Mesendoderm (in vitro differentiated cells): ENCODE measurements around the gene TAF11L4.
"Not testable (repeated sequence)": the region's sequence is repeated elsewhere in the genome, so short reads cannot be mapped to it uniquely, and the experiment has no call there.

Experiments
- DNase-seq: peaks from one replicate; pipeline ENCODE4 v3.0.0; 2013
- H2AK5ac ChIP-seq: 2 replicates; pipeline ENCODE4 v1.6.1; 2013; ENCODE audit warnings: low read length, inconsistent platforms
- H2BK120ac ChIP-seq: 2 replicates; pipeline ENCODE4 v1.6.1; 2013; ENCODE audit warnings: low read depth, mild to moderate bottlenecking, low read length, moderate library complexity, mixed read lengths
- H2BK15ac ChIP-seq: replicated peaks from 2 replicates; pipeline ENCODE4 v1.6.1; 2013; ENCODE audit warnings: low read depth, mild to moderate bottlenecking, moderate library complexity
- H2BK5ac ChIP-seq: 2 replicates; pipeline ENCODE4 v1.6.1; 2013; ENCODE audit warnings: low read length, inconsistent platforms
- H3K18ac ChIP-seq: 2 replicates; pipeline ENCODE4 v1.6.1; 2013; ENCODE audit warnings: mild to moderate bottlenecking, low read length, mixed read lengths
- H3K23ac ChIP-seq: one replicate; pipeline ENCODE4 v1.6.1; 2013; ENCODE audit warnings: low read length
- H3K27ac ChIP-seq: 2 replicates; pipeline ENCODE4 v1.5.1; 2013; ENCODE audit warnings: low read depth, mild to moderate bottlenecking, inconsistent platforms, low read length, moderate library complexity
- H3K27me3 ChIP-seq: 2 replicates; pipeline ENCODE4 v1.6.1; 2013; ENCODE audit warnings: low read length, control low read depth, mild to moderate bottlenecking, inconsistent platforms; ENCODE audit not compliant: insufficient read depth, poor library complexity
- H3K36me3 ChIP-seq: 2 replicates; pipeline ENCODE4 v1.6.1; 2013; ENCODE audit warnings: low read length, inconsistent platforms; ENCODE audit not compliant: control insufficient read depth, insufficient read depth
- H3K4ac ChIP-seq: one replicate; pipeline ENCODE4 v1.6.1; 2013; ENCODE audit warnings: low read depth, mild to moderate bottlenecking, low read length, moderate library complexity
- H3K4me1 ChIP-seq: 2 replicates; pipeline ENCODE4 v1.6.1; 2013; ENCODE audit warnings: low read depth, low read length, inconsistent platforms; ENCODE audit not compliant: control insufficient read depth
- H3K4me2 ChIP-seq: 2 replicates; pipeline ENCODE4 v1.6.1; 2013; ENCODE audit warnings: low read length
- H3K4me3 ChIP-seq: 2 replicates; pipeline ENCODE4 v1.5.1; 2013; ENCODE audit warnings: mild to moderate bottlenecking, low read length
- H3K56ac ChIP-seq: one replicate; pipeline ENCODE4 v1.6.1; 2013; ENCODE audit warnings: low read length
- H3K79me1 ChIP-seq: 2 replicates; pipeline ENCODE4 v1.6.1; 2013; ENCODE audit warnings: low read length, inconsistent platforms
- H3K79me2 ChIP-seq: 2 replicates; pipeline ENCODE4 v1.6.1; 2013; ENCODE audit warnings: mild to moderate bottlenecking, low read length; ENCODE audit not compliant: control insufficient read depth, insufficient read depth
- H3K9ac ChIP-seq: 2 replicates; pipeline ENCODE4 v1.6.1; 2013; ENCODE audit warnings: low read length, inconsistent platforms
- H4K5ac ChIP-seq: one replicate; pipeline ENCODE4 v1.6.1; 2013; ENCODE audit warnings: low read length
- H4K8ac ChIP-seq: one replicate; pipeline ENCODE4 v1.6.1; 2013; ENCODE audit warnings: low read depth, mild to moderate bottlenecking, control low read depth, low read length, moderate library complexity
- WGBS: extraction: QIAGEN DNeasy Blood & Tissue Kit; methylation state at CpG from one replicate; pipeline ENCODE4 v1.1.7; 2013; ENCODE audit warnings: low lambda C conversion rate, missing lambda C conversion rate; ENCODE audit not compliant: insufficient coverage; ENCODE audit errors: extremely low coverage; 5-methylcytosine and 5-hydroxymethylcytosine counted together

The TAF11L4 gene

GRCh38 chr5:17486464-17487173 is 35.0 kb upstream of the TAF11L4 start:
- H3K79me2 ChIP-seq, H3K4me1 ChIP-seq, H3K4me3 ChIP-seq, H2BK120ac ChIP-seq, H3K9ac ChIP-seq, H2AK5ac ChIP-seq, H3K56ac ChIP-seq, H4K5ac ChIP-seq, H3K36me3 ChIP-seq, H3K27me3 ChIP-seq, H3K27ac ChIP-seq, DNase-seq, H3K4ac ChIP-seq, H2BK15ac ChIP-seq, H2BK5ac ChIP-seq, H3K18ac ChIP-seq, H3K79me1 ChIP-seq, H3K4me2 ChIP-seq, H4K8ac ChIP-seq, H3K23ac ChIP-seq: not testable (repeated sequence)
- WGBS: no CpG with 5 or more reads among the region's 10 CpGs

GRCh38 chr5:17487174-17487512 is 34.5 kb upstream of the TAF11L4 start:
- H4K8ac ChIP-seq: no peak overlapping the region
- no peak overlapping the region for H3K4me3 ChIP-seq
- H3K4me1 ChIP-seq: no peaks in the 10 kb centered on the region
- H3K9ac ChIP-seq: no peak overlapping the region
- H3K36me3 ChIP-seq: no peaks in the 10 kb centered on the region
- no peak overlapping the region for H3K27ac ChIP-seq
- H3K4me2 ChIP-seq: no peak overlapping the region
- DNase-seq: no peak
- no peaks in the 10 kb centered on the region for H3K79me2 ChIP-seq
- H4K5ac ChIP-seq: no peak overlapping the region
- H3K56ac ChIP-seq: no peak overlapping the region
- H2BK5ac ChIP-seq: no peak overlapping the region
- no peaks in the 10 kb centered on the region for H3K79me1 ChIP-seq
- H3K4ac ChIP-seq: no peak overlapping the region
- H2BK15ac ChIP-seq: no peak overlapping the region
- no peak overlapping the region for H3K18ac ChIP-seq
- WGBS: no CpG with 5 or more reads among the region's 1 CpG
- H2AK5ac ChIP-seq: no peak overlapping the region
- no peaks in the 10 kb centered on the region for H3K27me3 ChIP-seq
- H2BK120ac ChIP-seq: no peak overlapping the region
- no peak overlapping the region for H3K23ac ChIP-seq

DNA sequence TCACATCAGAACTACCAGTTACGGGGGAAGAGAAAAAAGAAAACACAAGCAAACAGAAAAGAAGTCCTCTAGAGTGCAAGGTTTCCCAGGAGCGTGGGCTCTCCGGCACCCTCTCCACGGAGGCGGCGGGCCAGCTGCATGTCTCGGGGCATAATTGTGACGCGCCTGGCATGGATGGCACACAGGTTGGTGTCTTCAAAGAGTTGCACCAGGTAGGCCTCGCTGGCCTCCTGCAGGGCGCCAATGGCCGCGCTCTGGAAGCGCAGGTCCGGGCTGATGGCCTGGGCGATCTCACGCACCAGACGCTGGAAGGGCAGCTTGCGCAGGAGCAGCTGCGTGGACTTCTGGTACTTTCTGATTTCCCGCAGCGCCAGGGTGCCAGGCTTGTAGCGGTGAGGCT is 30.3 kb upstream of the TAF11L4 start:
- H2BK15ac ChIP-seq, H3K79me1 ChIP-seq, H4K5ac ChIP-seq, H3K4me1 ChIP-seq, H3K4me3 ChIP-seq, H3K79me2 ChIP-seq, H3K36me3 ChIP-seq, H2BK120ac ChIP-seq, H3K4me2 ChIP-seq, DNase-seq, H2AK5ac ChIP-seq, H3K23ac ChIP-seq, H3K27me3 ChIP-seq, H3K4ac ChIP-seq, H3K27ac ChIP-seq, H3K9ac ChIP-seq, H4K8ac ChIP-seq, H3K18ac ChIP-seq, H2BK5ac ChIP-seq, H3K56ac ChIP-seq: not testable (repeated sequence)
- WGBS: no CpG with 5 or more reads among the region's 23 CpGs

GRCh38 chr5:17492770-17493169 is 28.8 kb upstream of the TAF11L4 start:
- H2BK15ac ChIP-seq: no peak overlapping the region
- no CpG with 5 or more reads among the region's 3 CpGs for WGBS
- H3K4me1 ChIP-seq: no peaks in the 10 kb centered on the region
- no peak overlapping the region for H3K9ac ChIP-seq
- no peaks in the 10 kb centered on the region for H3K36me3 ChIP-seq
- H3K27me3 ChIP-seq: no peaks in the 10 kb centered on the region
- no peak overlapping the region for H2BK120ac ChIP-seq
- H3K4ac ChIP-seq: no peak overlapping the region
- no peak overlapping the region for H3K4me2 ChIP-seq
- no peaks in the 10 kb centered on the region for H3K79me2 ChIP-seq
- DNase-seq: no peak
- no peak overlapping the region for H3K56ac ChIP-seq
- H2BK5ac ChIP-seq: no peak overlapping the region
- no peak overlapping the region for H3K4me3 ChIP-seq
- H2AK5ac ChIP-seq: no peak overlapping the region
- no peak overlapping the region for H4K5ac ChIP-seq
- no peak overlapping the region for H3K27ac ChIP-seq
- no peaks in the 10 kb centered on the region for H3K79me1 ChIP-seq
- H3K23ac ChIP-seq: no peak overlapping the region
- H4K8ac ChIP-seq: no peak overlapping the region
- H3K18ac ChIP-seq: no peak overlapping the region

GRCh38 chr5:17497446-17497845 is 24.2 kb upstream of the TAF11L4 start:
- H2BK15ac ChIP-seq: no peak overlapping the region
- no peak for DNase-seq
- no peaks in the 10 kb centered on the region for H3K36me3 ChIP-seq
- H3K4ac ChIP-seq: no peak overlapping the region
- H3K18ac ChIP-seq: no peak overlapping the region
- H3K79me2 ChIP-seq: no peaks in the 10 kb centered on the region
- H3K27ac ChIP-seq: no peak overlapping the region
- no peak overlapping the region for H2AK5ac ChIP-seq
- no peaks in the 10 kb centered on the region for H3K79me1 ChIP-seq
- H3K9ac ChIP-seq: no peak overlapping the region
- WGBS: no CpG with 5 or more reads among the region's 4 CpGs
- H3K56ac ChIP-seq: no peak overlapping the region
- H3K4me1 ChIP-seq: no peaks in the 10 kb centered on the region
- H3K23ac ChIP-seq: no peak overlapping the region
- H3K4me2 ChIP-seq: no peak overlapping the region
- H2BK120ac ChIP-seq: no peak overlapping the region
- no peak overlapping the region for H4K8ac ChIP-seq
- no peaks in the 10 kb centered on the region for H3K27me3 ChIP-seq
- H2BK5ac ChIP-seq: no peak overlapping the region
- H3K4me3 ChIP-seq: no peak overlapping the region
- no peak overlapping the region for H4K5ac ChIP-seq

DNA sequence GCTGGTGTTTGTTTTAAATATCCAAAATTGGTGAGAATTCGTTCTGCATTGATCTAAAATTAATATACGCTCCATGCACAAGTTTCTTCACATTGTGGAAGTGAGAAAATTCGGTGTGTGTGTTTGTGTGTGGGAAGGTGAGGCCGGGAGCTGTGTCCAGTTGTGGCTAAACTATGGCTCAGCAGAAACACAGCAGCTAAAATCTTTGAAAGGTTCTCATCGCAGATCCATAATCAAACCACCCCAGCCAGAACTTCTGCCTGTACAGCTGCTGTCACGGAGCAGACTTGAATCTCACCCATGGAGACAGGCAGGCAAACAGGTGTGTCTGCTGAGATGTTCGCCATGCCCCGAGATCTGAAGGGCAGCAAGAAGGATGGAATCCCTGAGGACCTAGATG is 23.7 kb upstream of the TAF11L4 start, which contains the start of gene TAF11L2:
Gene TAF11L2, plus strand, starts transcription at position 301 of the 400 bp plus-strand sequence.
- WGBS: no CpG with 5 or more reads among the region's 8 CpGs
- H3K23ac ChIP-seq, H3K79me1 ChIP-seq, H4K8ac ChIP-seq, H3K4me1 ChIP-seq, H3K79me2 ChIP-seq, H3K4me2 ChIP-seq, H2BK15ac ChIP-seq, H2AK5ac ChIP-seq, H2BK120ac ChIP-seq, DNase-seq, H3K9ac ChIP-seq, H3K27me3 ChIP-seq, H3K4me3 ChIP-seq, H3K4ac ChIP-seq, H2BK5ac ChIP-seq, H3K18ac ChIP-seq, H3K56ac ChIP-seq, H3K27ac ChIP-seq, H4K5ac ChIP-seq, H3K36me3 ChIP-seq: not testable (repeated sequence)
